ENCODE data around the gene EVC2. TPM values are rescaled to one million over a fixed set of nuclear protein-coding genes. Genes with fewer than 3 reads are reported as not detected.

EVC2 gene
- total RNA-seq, 4 donors from 2014 or later, result 7.8 to 22.2 (median 9.9) TPM

DNA sequence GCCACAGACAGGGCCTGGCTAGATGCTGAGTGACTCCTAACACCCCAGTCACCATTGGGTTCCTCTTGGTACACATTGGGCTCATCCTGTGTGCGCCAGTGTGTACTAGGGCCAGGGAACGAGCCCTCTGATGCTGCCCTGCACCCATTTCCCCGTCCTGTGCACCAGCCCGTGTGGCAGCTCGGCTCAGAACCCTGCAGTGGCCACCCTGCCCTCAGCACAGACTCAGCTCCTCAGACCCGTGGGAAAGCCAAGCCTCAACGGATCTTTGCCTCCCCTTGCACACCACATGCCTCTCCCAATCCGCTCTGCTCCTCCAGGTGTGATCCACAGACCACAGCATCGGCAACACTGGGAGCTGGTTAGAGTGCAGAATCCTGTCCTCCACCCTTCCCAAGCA, 41.2 kb upstream of the EVC2 start:
- Histone ChIP-seq H3K36me3 (peaks cover 37% of the 10 kb centered on the region), H3K4me1 (no peaks in the 10 kb centered on the region), H3K9me3 (no peaks in the 10 kb centered on the region), H3K4me3 (no peak overlapping the region), H3K27me3 (no peaks in the 10 kb centered on the region), H3K27ac (no peak overlapping the region)
- DNase-seq (ENCODE audit: low spot score in 2 of 2), result no peak
- WGBS, result 86% methylated on average over 9 of the region's 9 CpGs
- no peak for TF ChIP-seq CTCF (IDR thresholded peaks at IDR 0.05)
- TF ChIP-seq POLR2A (IDR thresholded peaks at IDR 0.05), result no peak
- no peak for TF ChIP-seq EP300 (IDR thresholded peaks at IDR 0.05)
- TF ChIP-seq POLR2AphosphoS5 (IDR thresholded peaks at IDR 0.05), result no peak

GRCh38 chr4:5747738-5748375, 39.5 kb upstream of the EVC2 start:
- no peaks in the 10 kb centered on the region for H3K27me3 ChIP-seq
- H3K4me3 ChIP-seq, result no peak overlapping the region
- peaks cover 38% of the 10 kb centered on the region for H3K36me3 ChIP-seq
- H3K27ac ChIP-seq, result no peak overlapping the region
- WGBS, result 59% methylated on average over 11 of the region's 11 CpGs
- peak in 1 of 2 donors; percentile 32 for DNase-seq (ENCODE audit: low spot score in 2 of 2)
- TF ChIP-seq POLR2AphosphoS5 (IDR thresholded peaks at IDR 0.05) (no peak), POLR2A (IDR thresholded peaks at IDR 0.05) (no peak), CTCF (IDR thresholded peaks at IDR 0.05) (no peak), EP300 (IDR thresholded peaks at IDR 0.05) (no peak)
- no peaks in the 10 kb centered on the region for H3K9me3 ChIP-seq
- no peaks in the 10 kb centered on the region for H3K4me1 ChIP-seq

DNA sequence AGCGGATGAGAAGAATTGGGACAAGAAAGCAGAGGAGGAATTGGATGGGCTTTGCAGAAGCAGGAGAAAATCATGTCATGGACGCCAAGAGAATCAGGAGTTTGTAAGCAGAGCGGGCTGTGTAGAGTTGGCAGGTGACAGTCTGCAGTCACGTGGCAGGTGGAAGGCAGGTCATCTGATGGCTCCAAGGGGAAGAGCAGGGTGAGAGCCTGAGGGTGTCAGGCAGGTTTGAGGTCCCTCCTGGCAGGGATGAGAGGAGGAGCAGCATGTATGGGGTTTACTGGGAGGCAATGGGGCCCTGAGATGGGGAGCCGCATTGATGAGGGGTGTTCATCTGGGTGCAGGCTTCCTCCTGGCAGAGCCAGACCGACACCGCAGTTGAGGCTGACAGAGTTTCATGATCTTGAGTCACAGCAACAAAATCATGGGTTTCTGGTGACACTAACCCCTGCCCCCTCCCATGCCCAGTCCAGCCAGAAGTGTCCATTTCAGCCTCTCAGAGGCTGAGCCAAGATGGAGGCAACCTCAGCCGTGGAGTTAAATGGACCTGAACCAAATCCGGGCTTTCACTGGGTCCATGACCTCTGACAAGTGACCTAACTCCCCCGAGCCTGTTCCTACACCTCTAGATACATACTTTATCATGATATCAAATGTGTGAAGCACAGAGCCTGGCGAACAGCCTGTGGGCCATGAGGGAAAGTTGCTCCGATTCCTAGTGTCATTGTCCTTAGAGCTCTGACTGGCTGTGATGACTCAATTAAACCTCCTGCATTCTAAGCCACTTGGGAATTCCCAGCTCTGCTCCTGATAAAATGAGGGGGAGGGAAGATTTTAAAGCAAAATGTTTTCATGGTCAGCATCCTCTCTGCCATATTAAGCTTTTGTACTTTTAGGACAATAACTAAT, 38.7 kb upstream of the EVC2 start:
- WGBS, result 74% methylated on average over 9 of the region's 12 CpGs
- no peaks in the 10 kb centered on the region for H3K9me3 ChIP-seq
- TF ChIP-seq CTCF (IDR thresholded peaks at IDR 0.05), result no peak
- no peak for TF ChIP-seq POLR2AphosphoS5 (IDR thresholded peaks at IDR 0.05)
- TF ChIP-seq EP300 (IDR thresholded peaks at IDR 0.05), result no peak
- TF ChIP-seq POLR2A (IDR thresholded peaks at IDR 0.05), result no peak
- H3K27ac ChIP-seq, result no peak overlapping the region
- H3K4me1 ChIP-seq, result no peaks in the 10 kb centered on the region
- H3K36me3 ChIP-seq, result peaks cover 42% of the 10 kb centered on the region
- DNase-seq (ENCODE audit: low spot score in 2 of 2), result peak in 1 of 2 donors; percentile 68
- H3K4me3 ChIP-seq, result no peak overlapping the region
- H3K27me3 ChIP-seq, result no peaks in the 10 kb centered on the region

DNA sequence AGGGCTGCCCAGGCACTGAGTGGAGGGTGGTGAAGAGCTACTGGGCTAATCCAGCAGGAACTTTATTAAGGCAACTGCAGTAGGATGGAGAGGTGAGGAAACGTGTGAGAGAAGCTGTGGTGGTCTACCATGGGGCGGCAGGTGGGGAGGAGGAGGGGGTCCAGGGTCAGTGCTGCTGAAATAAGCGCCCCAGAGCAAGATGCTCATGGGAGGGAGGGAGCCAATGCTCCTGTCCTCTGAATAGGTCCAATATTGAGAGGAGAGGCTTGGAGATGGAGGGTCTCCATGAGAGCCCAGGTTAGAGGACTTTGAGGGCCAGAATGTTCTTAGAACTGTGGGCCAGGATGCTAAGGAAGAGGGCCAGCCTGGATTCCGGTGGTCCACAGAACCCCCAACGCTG, 37.9 kb upstream of the EVC2 start:
- WGBS, result 91% methylated on average over 5 of the region's 5 CpGs
- Histone ChIP-seq H3K4me1 (no peaks in the 10 kb centered on the region), H3K9me3 (no peaks in the 10 kb centered on the region), H3K27ac (no peak overlapping the region), H3K4me3 (no peak overlapping the region), H3K27me3 (no peaks in the 10 kb centered on the region), H3K36me3 (peaks cover 43% of the 10 kb centered on the region)
- TF ChIP-seq EP300 (IDR thresholded peaks at IDR 0.05), result no peak
- TF ChIP-seq POLR2A (IDR thresholded peaks at IDR 0.05), result no peak
- TF ChIP-seq CTCF (IDR thresholded peaks at IDR 0.05), result no peak
- no peak for TF ChIP-seq POLR2AphosphoS5 (IDR thresholded peaks at IDR 0.05)
- DNase-seq (ENCODE audit: low spot score in 2 of 2), result peak in 1 of 2 donors; percentile 52

DNA sequence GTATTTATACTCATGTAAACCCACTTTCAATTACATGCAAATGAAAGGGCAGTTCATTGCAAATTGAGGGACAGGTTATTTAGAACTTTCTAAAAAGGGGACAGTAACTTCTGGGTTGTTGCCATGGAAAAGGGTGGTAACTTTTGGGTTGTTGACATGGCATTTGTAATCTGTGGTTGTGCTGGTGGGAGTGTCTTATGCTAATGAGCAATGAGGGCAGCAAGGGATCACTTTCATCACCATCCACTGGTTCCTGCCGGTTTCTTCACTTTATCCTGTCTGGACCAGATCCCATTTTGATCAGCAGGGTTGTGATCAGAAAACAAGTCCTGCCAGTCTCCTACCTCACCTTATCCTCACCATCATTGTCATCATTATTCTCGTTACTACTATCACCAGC, 34.6 kb upstream of the EVC2 start:
- no peaks in the 10 kb centered on the region for H3K9me3 ChIP-seq
- peaks cover 34% of the 10 kb centered on the region for H3K36me3 ChIP-seq
- no peaks in the 10 kb centered on the region for H3K27me3 ChIP-seq
- H3K4me1 ChIP-seq, result no peaks in the 10 kb centered on the region
- no peak overlapping the region for H3K27ac ChIP-seq
- DNase-seq (ENCODE audit: low spot score in 2 of 2), result no peak
- 78% methylated on average over 2 of the region's 2 CpGs for WGBS
- no peak overlapping the region for H3K4me3 ChIP-seq
- TF ChIP-seq POLR2A (IDR thresholded peaks at IDR 0.05) (no peak), POLR2AphosphoS5 (IDR thresholded peaks at IDR 0.05) (no peak), EP300 (IDR thresholded peaks at IDR 0.05) (no peak), CTCF (IDR thresholded peaks at IDR 0.05) (no peak)
